Loucy (cell line): Measurements from ENCODE around the gene NHSL2.
"Not testable (repeated sequence)": the region's sequence is repeated elsewhere in the genome, so short reads cannot be mapped to it uniquely, and the experiment has no call there.

Source experiments
- H2AFZ ChIP-seq: fragments of 200-600 bp; sonication (generic); 2 replicates; pipeline ENCODE4 v1.6.0; 2016; ENCODE audit warnings: antibody characterized with exemption, mild to moderate bottlenecking, low read length, moderate library complexity
- H3F3A ChIP-seq: fragments of 200-600 bp; 2 replicates; pipeline ENCODE4 v1.6.0; 2016; ENCODE audit warnings: antibody characterized with exemption, low read depth, mild to moderate bottlenecking
- H3K27me3 ChIP-seq: fragments of 200-600 bp; sonication (generic); 2 replicates; pipeline ENCODE4 v1.6.1; 2014; ENCODE audit warnings: low read length, mild to moderate bottlenecking; ENCODE audit not compliant: insufficient read depth, poor library complexity, severe bottlenecking
- H3K36me3 ChIP-seq: fragments of 200-600 bp; sonication (generic); 2 replicates; pipeline ENCODE4 v1.6.1; 2016; ENCODE audit warnings: low read length; ENCODE audit not compliant: insufficient read depth
- H3K4me1 ChIP-seq: fragments of 200-600 bp; sonication (generic); 2 replicates; pipeline ENCODE4 v1.5.1; 2014; ENCODE audit warnings: low read length, mild to moderate bottlenecking; ENCODE audit not compliant: insufficient read depth, poor library complexity, severe bottlenecking
- H3K4me2 ChIP-seq: fragments of 200-600 bp; sonication (generic); 2 replicates; pipeline ENCODE4 v1.6.0; 2014; ENCODE audit warnings: antibody characterized with exemption, low read length, low read depth, mild to moderate bottlenecking; ENCODE audit not compliant: poor library complexity, severe bottlenecking
- H3K4me3 ChIP-seq: fragments of 200-600 bp; sonication (generic); 2 replicates; pipeline ENCODE4 v1.5.1; 2014; ENCODE audit warnings: low read length, mild to moderate bottlenecking, mixed read lengths; ENCODE audit not compliant: poor library complexity, severe bottlenecking
- H3K79me2 ChIP-seq: fragments of 200-600 bp; sonication (generic); 2 replicates; pipeline ENCODE4 v1.6.1; 2014; ENCODE audit warnings: low read length; ENCODE audit not compliant: insufficient read depth
- H3K9ac ChIP-seq: fragments of 200-600 bp; sonication (generic); 2 replicates; pipeline ENCODE4 v1.6.0; 2014; ENCODE audit warnings: mild to moderate bottlenecking, low read depth, low read length, moderate library complexity; ENCODE audit not compliant: poor library complexity, severe bottlenecking
- H3K9me2 ChIP-seq: fragments of 200-600 bp; sonication (generic); replicated peaks from 2 replicates; pipeline ENCODE4 v1.6.1; 2016; ENCODE audit warnings: low read depth, low read length, mixed read lengths
- H3K9me3 ChIP-seq: fragments of 200-600 bp; sonication (generic); 2 replicates; pipeline ENCODE4 v1.6.1; 2014; ENCODE audit warnings: mild to moderate bottlenecking, antibody characterized with exemption, low read length, low read depth; ENCODE audit not compliant: insufficient read depth
- H4K20me1 ChIP-seq: fragments of 200-600 bp; sonication (generic); 2 replicates; pipeline ENCODE4 v1.6.0; 2014; ENCODE audit warnings: antibody characterized with exemption, low read length, mild to moderate bottlenecking; ENCODE audit not compliant: insufficient read depth, poor library complexity, severe bottlenecking
- CTCF ChIP-seq: fragments of 200-600 bp; sonication (generic); conservative IDR thresholded peaks from 2 replicates; pipeline ENCODE4 v1.5.1; 2014; ENCODE audit warnings: mild to moderate bottlenecking, antibody characterized with exemption, low read length
- EZH2phosphoT487 ChIP-seq: fragments of 200-600 bp; IDR thresholded peaks from 2 replicates; pipeline ENCODE4 v1.6.1; 2018; ENCODE audit warnings: antibody characterized with exemption, mild to moderate bottlenecking, moderate library complexity, borderline replicate concordance

Gene NHSL2

GRCh38 chrX:71954458-71954857, 43.8 kb downstream of the NHSL2 start:
- H3K4me1 ChIP-seq = no peaks in the 10 kb centered on the region
- H3K9ac ChIP-seq = no peak overlapping the region

DNA sequence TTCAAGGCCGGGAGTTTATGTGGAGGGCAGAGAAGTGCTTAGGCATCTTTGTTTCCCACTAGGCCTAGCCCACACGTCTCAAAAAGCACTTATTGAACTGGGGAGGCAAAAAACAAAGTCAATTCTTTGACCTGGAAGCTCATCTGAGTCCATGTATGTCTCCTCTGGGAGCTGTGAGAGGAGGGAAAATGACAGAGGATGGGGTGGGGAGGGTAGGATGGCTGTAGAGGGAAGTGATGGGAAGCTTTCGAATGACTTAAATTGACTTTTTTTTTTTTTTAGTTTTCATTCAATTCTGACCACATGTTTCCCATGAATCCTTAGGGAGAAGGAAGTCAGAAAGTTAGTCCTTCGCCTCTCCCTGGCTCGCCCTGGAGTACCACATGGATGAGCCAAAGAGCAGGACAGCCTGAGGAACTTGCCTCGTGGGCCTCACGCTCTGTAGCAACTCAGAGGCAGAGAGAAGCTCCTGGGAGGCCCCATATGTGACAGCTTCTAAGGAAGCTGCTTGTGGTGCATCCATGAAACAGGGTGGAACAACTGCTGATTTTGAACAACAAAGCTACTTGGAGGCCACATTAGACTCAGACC, 45.0 kb downstream of the NHSL2 start:
- Histone ChIP-seq H3K4me1 (no peaks in the 10 kb centered on the region), H3K27me3 (no peaks in the 10 kb centered on the region), H3K9me3 (no peaks in the 10 kb centered on the region), H3K4me2 (no peak overlapping the region), H4K20me1 (no peaks in the 10 kb centered on the region), H3K36me3 (no peaks in the 10 kb centered on the region), H2AFZ (no peak overlapping the region), H3K79me2 (no peaks in the 10 kb centered on the region), H3K9ac (no peak overlapping the region), H3F3A (no peaks in the 10 kb centered on the region), H3K4me3 (no peak overlapping the region), H3K9me2 (no peaks in the 10 kb centered on the region)
- TF ChIP-seq EZH2phosphoT487 (no peak), CTCF (no peak)

More at GRCh38 chrX:71954458-71954857, 43.8 kb downstream of the NHSL2 start:
- H3F3A ChIP-seq = no peaks in the 10 kb centered on the region
- H3K36me3 ChIP-seq = no peaks in the 10 kb centered on the region
- H4K20me1 ChIP-seq = no peaks in the 10 kb centered on the region
- H2AFZ ChIP-seq = no peak overlapping the region
- H3K9me3 ChIP-seq = no peaks in the 10 kb centered on the region
- no peaks in the 10 kb centered on the region for H3K9me2 ChIP-seq
- no peaks in the 10 kb centered on the region for H3K27me3 ChIP-seq
- TF ChIP-seq CTCF = no peak
- TF ChIP-seq EZH2phosphoT487 = no peak
- H3K79me2 ChIP-seq = no peaks in the 10 kb centered on the region
- no peak overlapping the region for H3K4me3 ChIP-seq
- no peak overlapping the region for H3K4me2 ChIP-seq

GRCh38 chrX:71958281-71958675, 47.6 kb downstream of the NHSL2 start:
- no peaks in the 10 kb centered on the region for H3K9me3 ChIP-seq
- TF ChIP-seq CTCF (no peak), EZH2phosphoT487 (no peak)
- H3K9me2 ChIP-seq = no peaks in the 10 kb centered on the region
- H3K9ac ChIP-seq = no peak overlapping the region
- no peak overlapping the region for H3K4me2 ChIP-seq
- H3K27me3 ChIP-seq = no peaks in the 10 kb centered on the region
- H2AFZ ChIP-seq = no peak overlapping the region
- H3F3A ChIP-seq = no peaks in the 10 kb centered on the region
- H3K79me2 ChIP-seq = no peaks in the 10 kb centered on the region
- no peaks in the 10 kb centered on the region for H4K20me1 ChIP-seq
- H3K4me1 ChIP-seq = no peaks in the 10 kb centered on the region
- no peak overlapping the region for H3K4me3 ChIP-seq
- H3K36me3 ChIP-seq = no peaks in the 10 kb centered on the region

GRCh38 chrX:71964184-71964583, 53.5 kb downstream of the NHSL2 start:
- not testable (repeated sequence) for H3K79me2 ChIP-seq, H4K20me1 ChIP-seq, H3K9me2 ChIP-seq, H3K4me3 ChIP-seq, H3K9me3 ChIP-seq, H3K4me2 ChIP-seq, H3F3A ChIP-seq, H3K36me3 ChIP-seq, H2AFZ ChIP-seq, H3K9ac ChIP-seq, H3K4me1 ChIP-seq, H3K27me3 ChIP-seq
